Heart left ventricle (tissue), 13 donors: Measurements from ENCODE around the gene NRCAM.

Experiments used
- CTCF ChIP-seq, 12 donors: fragments of 200-600 bp; sonication (generic) in 4 of 12; IDR thresholded peaks; one replicate each; pipeline versions ENCODE4 v1.5.0 to v1.8.0; 2018 to 2022; ENCODE audit warnings: antibody characterized with exemption in 12 of 12, mild to moderate bottlenecking in 5 of 12
- POLR2A ChIP-seq, 2 donors: fragments of 450-650 bp; IDR thresholded peaks; one replicate each; pipeline ENCODE4 v1.6.1; 2017; ENCODE audit warnings: antibody characterized with exemption in 2 of 2, mild to moderate bottlenecking in 2 of 2, moderate library complexity in 2 of 2
- donor health status: ischemic (EF 13 %, LVEDD 7.1; RV severe dilation, severe dysfunction).
- donor health status: DM: no; HTN: yes; CAD: no.
- donor health status: DM: no; HTN: no; CAD: no.
- donor health status: ischemic (EF 25% LVEDD 6.9; RV normal size, moderate dysfunction).
- donor health status: ischemic (EF 25% LVEDD 5.7; RV mildly dilated, moderate dysfunction).
- donor health status: ischemic (EF 35%, LVEDD 5.7; RV mildly dilated, moderate dysfunction).
- donor health status: nonischemic (EF 11% LVEDD 7.7; RV severe dilation, severe dysfunction).
- donor health status: DM: yes; HTN: yes; CAD: no.
- donor health status: PGD.
- donor health status: ischemic (EF 29% LVEDD 5.4; RV normal size, mild dysfunction).
- donor health status: nonischemic (EF 23%, LVEDD 6.1; RV moderate dilation, normal function).

DNA sequence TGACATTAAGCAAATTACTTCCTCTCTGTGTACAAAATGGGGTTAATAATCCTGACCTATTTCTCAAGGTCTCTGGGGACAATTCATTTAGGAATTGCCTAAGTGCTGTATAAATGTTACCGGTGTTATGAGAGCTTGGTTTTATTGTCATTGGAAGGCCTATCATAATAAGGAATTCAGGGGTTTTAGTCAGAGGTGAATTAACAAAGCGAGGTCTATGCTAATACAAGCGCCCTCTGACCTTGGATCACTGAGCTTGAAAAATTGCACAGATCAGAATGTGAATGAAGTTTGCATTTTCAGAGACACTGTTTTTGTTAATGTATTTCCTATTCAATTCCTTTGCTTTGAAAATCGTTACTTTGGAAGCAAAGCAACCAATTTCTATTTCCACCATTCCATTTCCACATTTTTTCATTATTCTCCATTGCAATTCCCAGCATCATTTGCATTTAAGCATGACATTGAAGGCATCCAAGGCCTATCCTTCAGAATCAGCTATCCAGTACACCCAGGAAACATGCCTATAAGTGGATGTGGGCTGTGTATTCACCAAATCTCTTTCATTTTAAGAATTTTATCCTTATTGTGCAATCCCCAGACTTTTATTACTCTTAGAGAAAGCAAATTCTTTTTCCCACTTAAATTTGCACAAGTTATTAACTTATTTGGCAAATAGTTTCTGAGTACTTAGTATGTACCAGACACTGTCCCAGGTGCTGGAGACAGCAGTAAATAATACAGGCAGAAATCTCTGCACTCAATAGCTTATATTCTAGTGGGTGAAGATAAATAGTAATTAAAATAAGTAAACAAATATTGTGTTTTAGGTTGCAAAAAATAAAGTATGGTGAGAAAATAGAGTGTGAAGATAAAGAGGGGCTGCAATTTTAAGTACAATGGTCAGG is 133.1 kb downstream of the NRCAM start:
- TF ChIP-seq CTCF (IDR thresholded peaks at IDR 0.05) (no peak), POLR2A (IDR thresholded peaks at IDR 0.05) (no peak)
